ENCODE results near the gene TRIO.
A peak's percentile ranks its signal among the peaks of the same experiment; 100 is the strongest.

TRIO gene

GRCh38 chr5:14280294-14280854, 137.2 kb downstream of the TRIO start:
- POLR2A ChIA-PET = interaction anchor here (0.6 kb wide), 1 partner anchor 219 kb away, joined by 3 read pairs; no protein-coding TSS in a partner anchor
- no peak for DNase-seq (ENCODE audit: extremely low spot score)
- CTCF ChIA-PET = interaction anchor here (0.7 to 5.2 kb wide), 3 partner anchors 11 to 286 kb away, joined by 3 to 42 read pairs (median 18); no protein-coding TSS in a partner anchor
- no peak for TF ChIP-seq CTCF (IDR thresholded peaks at IDR 0.05; ENCODE audit: control extremely low read depth, extremely low read depth, low read depth, missing control alignments)

- CTCF ChIA-PET = interaction anchor here (4.6 kb wide), 1 partner anchor 12 kb away, joined by 42 read pairs; no protein-coding TSS in a partner anchor
- DNase-seq (ENCODE audit: extremely low spot score) = peak; percentile 34
- POLR2A ChIA-PET = no interaction called here
- TF ChIP-seq CTCF (IDR thresholded peaks at IDR 0.05; ENCODE audit: control extremely low read depth, extremely low read depth, low read depth, missing control alignments) = no peak
Measured at GRCh38 chr5:14281746-14282181, 138.6 kb downstream of the TRIO start.

GRCh38 chr5:14283139-14283538, 140.0 kb downstream of the TRIO start:
- CTCF ChIA-PET = interaction anchor here (5.1 kb wide), 1 partner anchor 12 kb away, joined by 32 read pairs; no protein-coding TSS in a partner anchor
- TF ChIP-seq CTCF (IDR thresholded peaks at IDR 0.05; ENCODE audit: control extremely low read depth, extremely low read depth, low read depth, missing control alignments) = no peak
- no peak for DNase-seq (ENCODE audit: extremely low spot score)
- POLR2A ChIA-PET = no interaction called here

- ChIA-PET CTCF (interaction anchor here (5.1 kb wide), 1 partner anchor 13 kb away, joined by 32 read pairs; no protein-coding TSS in a partner anchor), POLR2A (no interaction called here)
- TF ChIP-seq CTCF (IDR thresholded peaks at IDR 0.05; ENCODE audit: control extremely low read depth, extremely low read depth, low read depth, missing control alignments) = no peak
- DNase-seq (ENCODE audit: extremely low spot score) = no peak
Measured at GRCh38 chr5:14284392-14285148, 141.4 kb downstream of the TRIO start.

- no peak for DNase-seq (ENCODE audit: extremely low spot score)
- CTCF ChIA-PET = interaction anchor here (1.9 to 5.1 kb wide), 2 partner anchors 9 to 15 kb away, joined by 7 to 32 read pairs; no protein-coding TSS in a partner anchor
- no peak for TF ChIP-seq CTCF (IDR thresholded peaks at IDR 0.05; ENCODE audit: control extremely low read depth, extremely low read depth, low read depth, missing control alignments)
- POLR2A ChIA-PET = no interaction called here
Measured at GRCh38 chr5:14286007-14286406, 142.9 kb downstream of the TRIO start.

- POLR2A ChIA-PET = no interaction called here
- no peak for TF ChIP-seq CTCF (IDR thresholded peaks at IDR 0.05; ENCODE audit: control extremely low read depth, extremely low read depth, low read depth, missing control alignments)
- DNase-seq (ENCODE audit: extremely low spot score) = peak; percentile 44
- CTCF ChIA-PET = interaction anchor here (0.8 to 5.1 kb wide), 4 partner anchors 10 to 179 kb away, joined by 3 to 32 read pairs (median 6); no protein-coding TSS in a partner anchor
Measured at GRCh38 chr5:14286574-14287421, 143.7 kb downstream of the TRIO start.
